ENCODE data around the gene MDFIC. TPM values are rescaled to one million over a fixed set of nuclear protein-coding genes. Genes with fewer than 3 reads are reported as not detected.

MDFIC gene
- polyA plus RNA-seq, 4 donors: 0.67 to 10.5 (median 4.9) TPM

- 73 to 82% (median 75%) methylated on average over 3 of the region's 3 CpGs for WGBS, 3 donors
- no peaks in the 10 kb centered on the region for H3K9me3 ChIP-seq (ENCODE audit: control insufficient read depth in 2 of 2, insufficient read depth in 1 of 2, low read depth in 1 of 2, low read length in 1 of 2)
- H3K4me1 ChIP-seq (ENCODE audit: control insufficient read depth in 3 of 3, insufficient read depth in 2 of 3, low read depth in 1 of 3, low read length in 2 of 3): no peaks in the 10 kb centered on the region
- no peak for FAIRE-seq
- H3K4me3 ChIP-seq (ENCODE audit: low read depth in 1 of 3, low read length in 3 of 3): no peak overlapping the region
- H3K36me3 ChIP-seq (ENCODE audit: control insufficient read depth in 3 of 3, insufficient read depth in 2 of 3, low read depth in 1 of 3, low read length in 3 of 3): no peaks in the 10 kb centered on the region
- H3K27me3 ChIP-seq (ENCODE audit: control insufficient read depth in 3 of 3, insufficient read depth in 3 of 3, low read length in 3 of 3): no peaks in the 10 kb centered on the region
- no peak overlapping the region for H3K27ac ChIP-seq (ENCODE audit: low read depth in 1 of 3, low read length in 2 of 3)
- DNase-seq: no peak
These were observed 40.5 kb downstream of the MDFIC start for GRCh38 chr7:114962441-114962840.

GRCh38 chr7:114966156-114966555, 44.3 kb downstream of the MDFIC start:
- Histone ChIP-seq H3K4me1 (ENCODE audit: control insufficient read depth in 3 of 3, insufficient read depth in 2 of 3, low read depth in 1 of 3, low read length in 2 of 3) (no peaks in the 10 kb centered on the region), H3K9me3 (ENCODE audit: control insufficient read depth in 2 of 2, insufficient read depth in 1 of 2, low read depth in 1 of 2, low read length in 1 of 2) (no peaks in the 10 kb centered on the region), H3K27me3 (ENCODE audit: control insufficient read depth in 3 of 3, insufficient read depth in 3 of 3, low read length in 3 of 3) (no peaks in the 10 kb centered on the region), H3K27ac (ENCODE audit: low read depth in 1 of 3, low read length in 2 of 3) (no peak overlapping the region), H3K4me3 (ENCODE audit: low read depth in 1 of 3, low read length in 3 of 3) (no peak overlapping the region), H3K36me3 (ENCODE audit: control insufficient read depth in 3 of 3, insufficient read depth in 2 of 3, low read depth in 1 of 3, low read length in 3 of 3) (no peaks in the 10 kb centered on the region)
- DNase-seq (no peak), FAIRE-seq (no peak)
- 67 to 79% (median 75%) methylated on average over 2 of the region's 2 CpGs for WGBS, 3 donors

- H3K36me3 ChIP-seq (ENCODE audit: control insufficient read depth in 3 of 3, insufficient read depth in 2 of 3, low read depth in 1 of 3, low read length in 3 of 3): no peaks in the 10 kb centered on the region
- H3K4me1 ChIP-seq (ENCODE audit: control insufficient read depth in 3 of 3, insufficient read depth in 2 of 3, low read depth in 1 of 3, low read length in 2 of 3): peaks cover 0 to 6% (median 0%) of the 10 kb centered on the region in 3 donors
- FAIRE-seq: no peak
- no peaks in the 10 kb centered on the region for H3K9me3 ChIP-seq (ENCODE audit: control insufficient read depth in 2 of 2, insufficient read depth in 1 of 2, low read depth in 1 of 2, low read length in 1 of 2)
- H3K4me3 ChIP-seq (ENCODE audit: low read depth in 1 of 3, low read length in 3 of 3): no peak overlapping the region
- no peak overlapping the region for H3K27ac ChIP-seq (ENCODE audit: low read depth in 1 of 3, low read length in 2 of 3)
- WGBS, 3 donors: 94 to 97% (median 95%) methylated on average over 4 of the region's 4 CpGs
- H3K27me3 ChIP-seq (ENCODE audit: control insufficient read depth in 3 of 3, insufficient read depth in 3 of 3, low read length in 3 of 3): no peaks in the 10 kb centered on the region
- no peak for DNase-seq
These were observed 47.2 kb downstream of the MDFIC start for GRCh38 chr7:114969096-114969495.

GRCh38 chr7:114970308-114970707, 48.4 kb downstream of the MDFIC start:
- FAIRE-seq: no peak
- WGBS, 3 donors: 52 to 81% (median 73%) methylated on average over 3 of the region's 3 CpGs

GRCh38 chr7:114970732-114971131, 48.8 kb downstream of the MDFIC start:
- no peaks in the 10 kb centered on the region for H3K9me3 ChIP-seq (ENCODE audit: control insufficient read depth in 2 of 2, insufficient read depth in 1 of 2, low read depth in 1 of 2, low read length in 1 of 2)
- H3K4me1 ChIP-seq (ENCODE audit: control insufficient read depth in 3 of 3, insufficient read depth in 2 of 3, low read depth in 1 of 3, low read length in 2 of 3): peaks cover 0 to 6% (median 0%) of the 10 kb centered on the region in 3 donors
- H3K4me3 ChIP-seq (ENCODE audit: low read depth in 1 of 3, low read length in 3 of 3): no peak overlapping the region
- FAIRE-seq (no peak), DNase-seq (no peak)
- no peaks in the 10 kb centered on the region for H3K36me3 ChIP-seq (ENCODE audit: control insufficient read depth in 3 of 3, insufficient read depth in 2 of 3, low read depth in 1 of 3, low read length in 3 of 3)
- H3K27ac ChIP-seq (ENCODE audit: low read depth in 1 of 3, low read length in 2 of 3): no peak overlapping the region
- H3K27me3 ChIP-seq (ENCODE audit: control insufficient read depth in 3 of 3, insufficient read depth in 3 of 3, low read length in 3 of 3): no peaks in the 10 kb centered on the region
- 74 to 94% (median 91%) methylated on average over 1 of the region's 1 CpG for WGBS, 3 donors

More at GRCh38 chr7:114970308-114970707, 48.4 kb downstream of the MDFIC start:
- no peak overlapping the region for H3K27ac ChIP-seq (ENCODE audit: low read depth in 1 of 3, low read length in 2 of 3)
- no peaks in the 10 kb centered on the region for H3K9me3 ChIP-seq (ENCODE audit: control insufficient read depth in 2 of 2, insufficient read depth in 1 of 2, low read depth in 1 of 2, low read length in 1 of 2)
- no peaks in the 10 kb centered on the region for H3K36me3 ChIP-seq (ENCODE audit: control insufficient read depth in 3 of 3, insufficient read depth in 2 of 3, low read depth in 1 of 3, low read length in 3 of 3)
- DNase-seq: no peak
- no peak overlapping the region for H3K4me3 ChIP-seq (ENCODE audit: low read depth in 1 of 3, low read length in 3 of 3)
- H3K27me3 ChIP-seq (ENCODE audit: control insufficient read depth in 3 of 3, insufficient read depth in 3 of 3, low read length in 3 of 3): no peaks in the 10 kb centered on the region
- H3K4me1 ChIP-seq (ENCODE audit: control insufficient read depth in 3 of 3, insufficient read depth in 2 of 3, low read depth in 1 of 3, low read length in 2 of 3): peaks cover 0 to 6% (median 0%) of the 10 kb centered on the region in 3 donors

- H3K9me3 ChIP-seq (ENCODE audit: control insufficient read depth in 2 of 2, insufficient read depth in 1 of 2, low read depth in 1 of 2, low read length in 1 of 2): no peaks in the 10 kb centered on the region
- no peaks in the 10 kb centered on the region for H3K36me3 ChIP-seq (ENCODE audit: control insufficient read depth in 3 of 3, insufficient read depth in 2 of 3, low read depth in 1 of 3, low read length in 3 of 3)
- H3K27me3 ChIP-seq (ENCODE audit: control insufficient read depth in 3 of 3, insufficient read depth in 3 of 3, low read length in 3 of 3): no peaks in the 10 kb centered on the region
- no peak for DNase-seq
- H3K4me3 ChIP-seq (ENCODE audit: low read depth in 1 of 3, low read length in 3 of 3): no peak overlapping the region
- H3K27ac ChIP-seq (ENCODE audit: low read depth in 1 of 3, low read length in 2 of 3): no peak overlapping the region
- no peak for FAIRE-seq
- H3K4me1 ChIP-seq (ENCODE audit: control insufficient read depth in 3 of 3, insufficient read depth in 2 of 3, low read depth in 1 of 3, low read length in 2 of 3): peaks cover 0 to 6% (median 0%) of the 10 kb centered on the region in 3 donors
- 89 to 93% (median 92%) methylated on average over 3 of the region's 3 CpGs for WGBS, 3 donors
These were observed 50.7 kb downstream of the MDFIC start for GRCh38 chr7:114972567-114972966.

GRCh38 chr7:114973147-114973546, 51.3 kb downstream of the MDFIC start:
- DNase-seq (no peak), FAIRE-seq (no peak)
- no peaks in the 10 kb centered on the region for H3K9me3 ChIP-seq (ENCODE audit: control insufficient read depth in 2 of 2, insufficient read depth in 1 of 2, low read depth in 1 of 2, low read length in 1 of 2)
- H3K27me3 ChIP-seq (ENCODE audit: control insufficient read depth in 3 of 3, insufficient read depth in 3 of 3, low read length in 3 of 3): no peaks in the 10 kb centered on the region
- H3K4me1 ChIP-seq (ENCODE audit: control insufficient read depth in 3 of 3, insufficient read depth in 2 of 3, low read depth in 1 of 3, low read length in 2 of 3): peaks cover 0 to 6% (median 0%) of the 10 kb centered on the region in 3 donors
- no peak overlapping the region for H3K27ac ChIP-seq (ENCODE audit: low read depth in 1 of 3, low read length in 2 of 3)
- 66 to 72% (median 72%) methylated on average over 3 of the region's 3 CpGs for WGBS, 3 donors
- H3K4me3 ChIP-seq (ENCODE audit: low read depth in 1 of 3, low read length in 3 of 3): no peak overlapping the region
- no peaks in the 10 kb centered on the region for H3K36me3 ChIP-seq (ENCODE audit: control insufficient read depth in 3 of 3, insufficient read depth in 2 of 3, low read depth in 1 of 3, low read length in 3 of 3)

GRCh38 chr7:114975401-114975800, 53.5 kb downstream of the MDFIC start:
- Histone ChIP-seq H3K4me1 (ENCODE audit: control insufficient read depth in 3 of 3, insufficient read depth in 2 of 3, low read depth in 1 of 3, low read length in 2 of 3) (peaks cover 0 to 6% (median 0%) of the 10 kb centered on the region in 3 donors), H3K36me3 (ENCODE audit: control insufficient read depth in 3 of 3, insufficient read depth in 2 of 3, low read depth in 1 of 3, low read length in 3 of 3) (no peaks in the 10 kb centered on the region), H3K27me3 (ENCODE audit: control insufficient read depth in 3 of 3, insufficient read depth in 3 of 3, low read length in 3 of 3) (no peaks in the 10 kb centered on the region), H3K9me3 (ENCODE audit: control insufficient read depth in 2 of 2, insufficient read depth in 1 of 2, low read depth in 1 of 2, low read length in 1 of 2) (no peaks in the 10 kb centered on the region), H3K4me3 (ENCODE audit: low read depth in 1 of 3, low read length in 3 of 3) (no peak overlapping the region), H3K27ac (ENCODE audit: low read depth in 1 of 3, low read length in 2 of 3) (no peak overlapping the region)
- DNase-seq: no peak
- WGBS, 3 donors: 55 to 59% (median 56%) methylated on average over 2 of the region's 2 CpGs
- FAIRE-seq: no peak

GRCh38 chr7:114976666-114977065, 54.8 kb downstream of the MDFIC start:
- 78 to 86% (median 86%) methylated on average over 4 of the region's 4 CpGs for WGBS, 3 donors
- FAIRE-seq: no peak
- no peak overlapping the region for H3K27ac ChIP-seq (ENCODE audit: low read depth in 1 of 3, low read length in 2 of 3)

More at GRCh38 chr7:114976666-114977065, 54.8 kb downstream of the MDFIC start:
- H3K9me3 ChIP-seq (ENCODE audit: control insufficient read depth in 2 of 2, insufficient read depth in 1 of 2, low read depth in 1 of 2, low read length in 1 of 2): no peaks in the 10 kb centered on the region
- H3K27me3 ChIP-seq (ENCODE audit: control insufficient read depth in 3 of 3, insufficient read depth in 3 of 3, low read length in 3 of 3): no peaks in the 10 kb centered on the region
- no peak for DNase-seq
- H3K4me3 ChIP-seq (ENCODE audit: low read depth in 1 of 3, low read length in 3 of 3): no peak overlapping the region
- no peaks in the 10 kb centered on the region for H3K36me3 ChIP-seq (ENCODE audit: control insufficient read depth in 3 of 3, insufficient read depth in 2 of 3, low read depth in 1 of 3, low read length in 3 of 3)
- peaks cover 0 to 6% (median 0%) of the 10 kb centered on the region in 3 donors for H3K4me1 ChIP-seq (ENCODE audit: control insufficient read depth in 3 of 3, insufficient read depth in 2 of 3, low read depth in 1 of 3, low read length in 2 of 3)

Data from small intestine (tissue), 7 donors.